H9 (cell line): ENCODE results near the gene IL17RA. TPM values are rescaled to one million over a fixed set of nuclear protein-coding genes. Genes with fewer than 3 reads are reported as not detected.

Experiments used
- DNase-seq: peaks from one replicate; pipeline ENCODE4 v3.0.0-alpha.2; 2017
- H2AFZ ChIP-seq: one replicate; pipeline ENCODE4 v1.6.1; 2013; ENCODE audit warnings: mild to moderate bottlenecking, low read length, control low read depth, moderate library complexity
- H2AK5ac ChIP-seq: 2 replicates; pipeline ENCODE4 v1.6.1; 2013; ENCODE audit warnings: low read length, control low read depth, mixed read lengths; ENCODE audit not compliant: insufficient read length
- H2BK120ac ChIP-seq: one replicate; pipeline ENCODE4 v1.6.1; 2013; ENCODE audit warnings: low read depth, mild to moderate bottlenecking, low read length, control low read depth, inconsistent platforms; ENCODE audit not compliant: poor library complexity, severe bottlenecking
- H2BK12ac ChIP-seq: 2 replicates; pipeline ENCODE4 v1.6.1; 2013; ENCODE audit warnings: low read length, control low read depth, mixed read lengths, low read depth; ENCODE audit not compliant: insufficient read length
- H2BK15ac ChIP-seq: 2 replicates; pipeline ENCODE4 v1.6.1; 2013; ENCODE audit warnings: low read depth, low read length, control low read depth
- H2BK20ac ChIP-seq: one replicate; pipeline ENCODE4 v1.6.1; 2013; ENCODE audit warnings: low read depth, mild to moderate bottlenecking, low read length, control low read depth, inconsistent platforms; ENCODE audit not compliant: poor library complexity, severe bottlenecking
- H2BK5ac ChIP-seq: 2 replicates; pipeline ENCODE4 v1.6.1; 2013; ENCODE audit warnings: low read length, control low read depth, mixed read lengths; ENCODE audit not compliant: insufficient read length
- H3K14ac ChIP-seq: 2 replicates; pipeline ENCODE4 v1.6.1; 2013; ENCODE audit warnings: low read length, control low read depth; ENCODE audit not compliant: insufficient read depth
- H3K18ac ChIP-seq: 2 replicates; pipeline ENCODE4 v1.6.1; 2013; ENCODE audit warnings: low read depth, mild to moderate bottlenecking, mixed read lengths, low read length, control low read depth; ENCODE audit not compliant: insufficient read length
- H3K23ac ChIP-seq: 2 replicates; pipeline ENCODE4 v1.6.1; 2013; ENCODE audit warnings: low read length, control low read depth, mixed read lengths, low read depth; ENCODE audit not compliant: insufficient read length
- H3K23me2 ChIP-seq: 2 replicates; pipeline ENCODE4 v1.6.1; 2013; ENCODE audit warnings: low read depth, mild to moderate bottlenecking, mixed read lengths, low read length, control low read depth; ENCODE audit not compliant: insufficient read length, poor library complexity, severe bottlenecking
- H3K27ac ChIP-seq: 2 replicates; pipeline ENCODE4 v1.5.1; 2013; ENCODE audit warnings: low read length, control low read depth, mixed read lengths, low read depth; ENCODE audit not compliant: insufficient read length
- H3K27me3 ChIP-seq: 2 replicates; pipeline ENCODE4 v1.6.1; 2013; ENCODE audit warnings: low read length, control low read depth, inconsistent platforms; ENCODE audit not compliant: insufficient read depth
- H3K4ac ChIP-seq: 2 replicates; pipeline ENCODE4 v1.6.1; 2013; ENCODE audit warnings: low read depth, mild to moderate bottlenecking, control low read depth, inconsistent platforms, low read length, moderate library complexity
- H3K4me1 ChIP-seq: 2 replicates; pipeline ENCODE4 v1.6.1; 2013; ENCODE audit warnings: low read length, control low read depth, inconsistent platforms; ENCODE audit not compliant: insufficient read depth
- H3K4me2 ChIP-seq: 2 replicates; pipeline ENCODE4 v1.6.1; 2013; ENCODE audit warnings: low read length, control low read depth, mixed read lengths; ENCODE audit not compliant: insufficient read length, insufficient read depth
- H3K56ac ChIP-seq: 2 replicates; pipeline ENCODE4 v1.6.1; 2013; ENCODE audit warnings: low read depth, mild to moderate bottlenecking, mixed read lengths, low read length, control low read depth; ENCODE audit not compliant: insufficient read length
- H3K79me1 ChIP-seq: 2 replicates; pipeline ENCODE4 v1.6.1; 2013; ENCODE audit warnings: low read depth, mild to moderate bottlenecking, moderate library complexity, low read length, control low read depth, inconsistent platforms; ENCODE audit not compliant: insufficient read depth, poor library complexity, severe bottlenecking
- H3K79me2 ChIP-seq: 2 replicates; pipeline ENCODE4 v1.6.1; 2013; ENCODE audit warnings: low read length, control low read depth, inconsistent platforms; ENCODE audit not compliant: insufficient read depth
- H3K9ac ChIP-seq: 2 replicates; pipeline ENCODE4 v1.6.1; 2013; ENCODE audit warnings: low read length, control low read depth, mixed read lengths; ENCODE audit not compliant: insufficient read length; ENCODE audit errors: extremely low read depth
- H3K9me3 ChIP-seq: one replicate; pipeline ENCODE4 v1.6.1; 2013; ENCODE audit warnings: low read depth, low read length, inconsistent platforms; ENCODE audit not compliant: control insufficient read depth
- H3T11ph ChIP-seq: one replicate; pipeline ENCODE4 v1.6.1; 2013; ENCODE audit warnings: mild to moderate bottlenecking, low read length, control low read depth, inconsistent platforms
- H4K20me1 ChIP-seq: one replicate; pipeline ENCODE4 v1.6.1; 2013; ENCODE audit not compliant: control insufficient read depth, insufficient read length, insufficient read depth
- H4K5ac ChIP-seq: 2 replicates; pipeline ENCODE4 v1.6.1; 2013; ENCODE audit warnings: low read depth, mild to moderate bottlenecking, mixed read lengths, low read length, control low read depth; ENCODE audit not compliant: insufficient read length
- H4K8ac ChIP-seq: replicated peaks from 2 replicates; pipeline ENCODE4 v1.6.1; 2013; ENCODE audit warnings: low read length, control low read depth, mixed read lengths, low read depth; ENCODE audit not compliant: insufficient read length
- H4K91ac ChIP-seq: 2 replicates; pipeline ENCODE4 v1.6.1; 2013; ENCODE audit warnings: low read depth, mild to moderate bottlenecking, moderate library complexity, mixed read lengths, low read length, control low read depth; ENCODE audit not compliant: insufficient read length
- H3K27ac Mint-ChIP-seq, 3 experiments: 2 replicates in 2 of 3; 3 replicates in 1 of 3; pipeline ENCODE4 v1.8.0; 2020 to 2021; ENCODE audit warnings: mixed read lengths in 3 of 3, mild to moderate bottlenecking in 1 of 3, moderate library complexity in 1 of 3
- H3K27me3 Mint-ChIP-seq: 2 replicates; pipeline ENCODE4 v1.8.0; 2021; ENCODE audit warnings: low read depth, mild to moderate bottlenecking, moderate library complexity, mixed read lengths
- H3K36me3 Mint-ChIP-seq, 3 experiments: 2 replicates in 2 of 3; 3 replicates in 1 of 3; pipeline ENCODE4 v1.8.0; 2020 to 2021; ENCODE audit warnings: low read depth in 3 of 3, mixed read lengths in 3 of 3; ENCODE audit not compliant: insufficient read depth in 1 of 3
- H3K4me1 Mint-ChIP-seq, 2 experiments: 2 replicates each; pipeline ENCODE4 v1.8.0; 2020; ENCODE audit warnings: mixed read lengths in 2 of 2
- H3K4me3 Mint-ChIP-seq, 2 experiments: 2 replicates in 1 of 2; 3 replicates in 1 of 2; pipeline ENCODE4 v1.8.0; 2020 to 2021; ENCODE audit warnings: mild to moderate bottlenecking in 2 of 2, mixed read lengths in 2 of 2, moderate library complexity in 1 of 2
- H3K9me3 Mint-ChIP-seq, 2 experiments: 2 replicates in 1 of 2; 3 replicates in 1 of 2; pipeline ENCODE4 v1.8.0; 2020; ENCODE audit warnings: mild to moderate bottlenecking in 2 of 2, mixed read lengths in 2 of 2, moderate library complexity in 1 of 2
- CTCF ChIP-seq: fragments of 200-600 bp; sonication (generic); conservative IDR thresholded peaks from 3 replicates; pipeline ENCODE4 v1.8.0; 2021; ENCODE audit warnings: antibody characterized with exemption, mild to moderate bottlenecking
- WGBS: extraction: QIAGEN DNeasy Blood & Tissue Kit; methylation state at CpG from one replicate; pipeline ENCODE4 v1.1.7; 2013; ENCODE audit warnings: missing lambda C conversion rate, low lambda C conversion rate, mixed read lengths; ENCODE audit not compliant: insufficient read length; ENCODE audit errors: extremely low coverage; 5-methylcytosine and 5-hydroxymethylcytosine counted together
- total RNA-seq: library from RNA; stranded (reverse); gene quantifications from 2 replicates; pipeline ENCODE4 v1.2.1, GENCODE V29; 2021

The IL17RA gene
- total RNA-seq, 1 experiment from 2014 or later: 12.4 TPM

GRCh38 chr22:17114173-17114897 lies 29.5 kb downstream of the IL17RA start:
- Histone ChIP-seq H4K20me1 (no peaks in the 10 kb centered on the region), H2AFZ (no peak overlapping the region), H3K18ac (no peak overlapping the region), H3K23me2 (no peaks in the 10 kb centered on the region), H4K91ac (no peak overlapping the region), H3K9ac (no peak overlapping the region), H3T11ph (no peak overlapping the region), H3K79me2 (no peaks in the 10 kb centered on the region), H3K27me3 (no peaks in the 10 kb centered on the region), H4K8ac (no peak overlapping the region), H4K5ac (no peak overlapping the region), H3K9me3 (no peaks in the 10 kb centered on the region), H3K23ac (no peak overlapping the region), H2BK15ac (no peak overlapping the region), H3K4ac (no peak overlapping the region), H3K56ac (no peak overlapping the region), H3K27ac (no peak overlapping the region), H2BK12ac (no peak overlapping the region), H2AK5ac (no peak overlapping the region), H2BK20ac (no peak overlapping the region), H3K4me2 (no peak overlapping the region), H2BK5ac (no peak overlapping the region), H3K79me1 (no peaks in the 10 kb centered on the region), H2BK120ac (no peak overlapping the region), H3K14ac (no peak overlapping the region; the same call in 1 of the 2 replicates), H3K4me1 (no peaks in the 10 kb centered on the region; the same call in 1 of the 2 replicates)
- Mint-ChIP-seq H3K9me3 (no peaks in the 10 kb centered on the region; a peak in 1 of 5 replicates), H3K27me3 (0 out of 2 replicates have a peak, but pooled peaks cover 2% of the 10 kb centered on the region), H3K4me1 (peaks cover 27 to 37% of the 10 kb centered on the region in 2 experiments), H3K4me3 (no peak overlapping the region), H3K36me3 (peaks cover under 1 to 7% (median 1%) of the 10 kb centered on the region in 3 experiments; a peak in 4 of 7 replicates), H3K27ac (no peak overlapping the region)
- no peak for TF ChIP-seq CTCF
- WGBS: no CpG with 5 or more reads among the region's 13 CpGs
- no peak for DNase-seq
